Epidermal melanocyte (primary cell): ENCODE results near the gene GPRIN2.
"Not testable (repeated sequence)": the region's sequence is repeated elsewhere in the genome, so short reads cannot be mapped to it uniquely, and the experiment has no call there.

Source experiments
- DNase-seq: peaks from one replicate; pipeline ENCODE4 v3.0.0; 2011; ENCODE audit warnings: low spot score; ENCODE audit not compliant: insufficient read length

Gene GPRIN2

GRCh38 chr10:46520941-46521340, 35.5 kb downstream of the GPRIN2 start:
- DNase-seq = no peak

DNA sequence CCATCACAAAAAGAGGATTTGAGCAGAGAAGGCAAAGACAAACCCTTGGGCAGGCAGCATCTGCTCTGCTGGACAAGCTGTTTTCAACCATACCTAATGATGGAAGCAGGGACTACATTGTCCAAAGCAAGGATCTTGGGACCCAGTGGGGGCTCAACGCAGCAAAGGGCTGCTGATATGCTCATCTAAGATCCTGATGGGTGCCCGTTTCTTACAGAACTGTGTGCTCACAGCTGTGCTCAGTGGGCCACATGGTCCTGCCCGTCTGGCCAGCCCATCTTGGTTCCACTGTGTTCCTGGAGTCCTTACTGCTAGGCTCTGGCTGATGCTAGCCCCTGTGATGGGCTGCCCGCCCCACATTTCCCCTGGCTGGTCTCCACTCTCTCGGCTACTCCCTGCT, 36.1 kb downstream of the GPRIN2 start:
- no peak for DNase-seq

- no peak for DNase-seq
Measured at GRCh38 chr10:46518028-46518725, 38.3 kb downstream of the GPRIN2 start.

- no peak for DNase-seq
Measured at GRCh38 chr10:46517541-46517940, 38.9 kb downstream of the GPRIN2 start.

DNA sequence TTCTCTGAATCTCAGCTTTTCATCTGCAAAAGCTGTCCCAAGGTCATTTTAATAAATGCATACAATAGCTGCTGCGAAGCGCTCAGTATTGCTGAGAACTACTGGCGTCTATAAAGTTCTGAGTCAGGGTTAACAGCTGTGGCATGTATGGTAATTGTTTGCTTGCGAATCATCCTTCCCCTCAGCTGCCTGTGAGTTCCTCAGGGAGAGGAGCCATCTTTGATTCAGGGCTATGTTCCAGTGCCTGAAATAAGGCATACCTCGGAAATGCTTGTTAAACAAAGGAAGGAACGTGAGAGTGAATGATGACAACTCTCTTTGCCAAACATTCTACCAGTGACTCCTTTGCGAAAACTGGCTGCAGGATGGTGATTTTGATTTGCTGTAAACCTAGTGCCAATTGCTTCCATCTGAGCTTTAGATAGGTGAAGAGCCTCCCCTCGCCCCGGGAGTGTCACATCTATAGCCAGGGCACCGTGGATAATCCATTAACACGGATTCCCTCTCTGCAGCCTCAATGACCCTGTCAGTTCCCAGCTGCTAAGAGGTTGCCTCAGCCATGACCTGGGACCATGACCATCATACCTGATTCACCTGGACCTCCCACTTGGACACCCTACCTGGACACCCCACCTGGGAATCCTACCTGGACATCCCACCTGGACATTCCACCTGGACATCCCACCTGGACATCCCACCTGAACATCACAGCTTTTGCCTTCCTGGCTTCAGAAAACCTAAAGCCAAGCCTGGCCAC, 39.6 kb downstream of the GPRIN2 start:
- DNase-seq = peak; percentile 56

DNA sequence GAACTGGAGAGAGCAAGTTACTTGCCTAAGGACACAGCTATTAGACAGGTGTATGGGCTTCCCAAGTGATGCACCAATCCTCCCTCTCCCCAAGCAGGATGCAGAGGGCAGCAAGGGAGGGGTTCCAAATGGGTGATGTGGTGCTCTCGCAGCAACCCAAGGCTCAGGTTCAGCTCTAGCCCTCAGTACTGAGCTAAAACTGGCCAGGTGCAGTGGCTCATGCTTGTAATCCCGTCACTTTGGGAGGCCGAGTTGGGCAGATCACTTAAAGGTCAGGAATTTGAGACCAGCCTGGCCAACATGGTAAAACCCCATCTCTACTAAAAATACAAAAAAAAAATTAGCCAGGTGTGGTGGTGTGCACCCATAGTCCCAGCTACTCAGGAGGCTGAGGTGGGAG, 40.7 kb downstream of the GPRIN2 start:
- no peak for DNase-seq

DNA sequence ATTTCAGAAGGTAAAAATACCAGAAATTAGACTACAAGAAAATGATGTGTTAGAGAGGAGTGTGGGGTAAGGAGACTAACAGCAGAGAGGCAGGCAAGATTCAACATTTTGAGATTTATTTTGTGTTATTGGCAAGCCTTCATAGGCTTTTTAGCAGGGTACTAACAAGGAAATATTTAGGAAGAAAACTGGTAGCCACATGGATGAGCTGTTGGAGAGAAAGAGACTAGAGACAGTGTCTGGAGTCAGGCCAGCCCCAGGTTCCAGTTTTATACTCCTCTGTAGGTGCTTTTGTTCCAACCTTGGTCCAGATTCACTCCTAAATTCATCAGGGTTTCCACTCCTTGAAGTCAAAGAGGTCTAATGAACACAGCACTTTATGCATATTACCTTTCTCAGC, 41.1 kb downstream of the GPRIN2 start:
- DNase-seq = no peak

DNA sequence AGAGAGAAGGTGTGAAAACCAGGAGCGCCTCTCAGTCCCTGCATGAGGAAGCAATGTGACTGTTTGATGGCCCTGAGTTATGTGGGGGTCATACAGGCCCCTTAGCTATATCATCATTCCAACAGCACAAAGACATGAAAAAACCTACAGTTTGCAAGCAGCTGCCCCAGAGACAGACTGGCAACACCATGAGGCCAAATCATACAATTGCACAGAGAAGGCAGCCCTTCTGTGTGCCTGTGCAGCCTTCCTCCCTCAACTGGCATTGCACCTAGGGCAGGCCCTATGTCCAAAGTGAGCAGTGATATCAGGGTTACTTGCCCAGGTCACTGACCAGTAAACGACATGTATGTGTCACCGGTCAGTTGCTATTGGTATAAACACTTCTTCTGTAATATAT, 41.6 kb downstream of the GPRIN2 start:
- DNase-seq = peak; percentile 18

GRCh38 chr10:46514431-46514861, 42.0 kb downstream of the GPRIN2 start:
- DNase-seq = no peak

DNA sequence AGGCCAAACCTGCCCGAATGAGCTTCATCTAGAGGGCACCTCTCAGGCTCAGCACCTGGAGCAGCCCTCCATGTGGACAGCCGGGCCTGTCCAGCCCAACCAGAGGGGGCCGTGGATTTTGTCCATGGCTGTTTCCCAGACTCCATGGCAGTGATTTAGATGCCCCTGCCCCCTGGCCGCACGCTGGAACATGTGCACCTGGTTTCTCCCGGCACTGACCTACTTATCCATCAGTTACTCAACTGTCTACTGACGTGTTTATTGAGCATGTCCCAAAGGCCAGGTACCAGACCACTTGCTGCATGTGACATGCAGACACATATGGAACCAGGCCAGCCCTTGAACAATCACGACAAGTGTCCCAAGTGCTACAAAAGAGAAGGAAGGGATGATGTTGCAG, 43.1 kb downstream of the GPRIN2 start:
- not testable (repeated sequence) for DNase-seq

GRCh38 chr10:46512725-46513124, 43.7 kb downstream of the GPRIN2 start:
- not testable (repeated sequence) for DNase-seq

GRCh38 chr10:46512002-46512401, 44.5 kb downstream of the GPRIN2 start:
- not testable (repeated sequence) for DNase-seq
